ENCODE data around the gene WDR86.

Gene WDR86

DNA sequence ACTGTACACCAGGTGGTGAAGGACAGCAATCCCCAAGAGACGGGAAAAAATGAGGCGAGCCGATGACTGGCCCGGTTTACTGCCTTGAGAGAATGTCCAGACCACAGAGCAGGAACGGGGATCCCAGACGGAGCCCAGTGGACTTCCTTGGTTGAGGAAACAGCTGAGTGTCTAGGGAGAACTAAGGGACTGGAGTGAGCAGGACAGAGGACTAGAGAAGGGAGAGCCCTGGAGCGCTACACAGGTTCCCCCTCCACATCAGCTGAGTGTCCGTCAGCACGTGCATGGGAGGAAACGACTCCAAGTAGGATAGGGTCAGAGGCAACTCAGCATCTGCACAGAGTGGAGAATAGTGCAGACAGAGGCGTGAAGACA is 7.1 kb upstream of the WDR86 start:
- no peak overlapping the region for H3K4me3 ChIP-seq (ENCODE audit: low read depth, low read length)
- TF ChIP-seq, protein P1, sequence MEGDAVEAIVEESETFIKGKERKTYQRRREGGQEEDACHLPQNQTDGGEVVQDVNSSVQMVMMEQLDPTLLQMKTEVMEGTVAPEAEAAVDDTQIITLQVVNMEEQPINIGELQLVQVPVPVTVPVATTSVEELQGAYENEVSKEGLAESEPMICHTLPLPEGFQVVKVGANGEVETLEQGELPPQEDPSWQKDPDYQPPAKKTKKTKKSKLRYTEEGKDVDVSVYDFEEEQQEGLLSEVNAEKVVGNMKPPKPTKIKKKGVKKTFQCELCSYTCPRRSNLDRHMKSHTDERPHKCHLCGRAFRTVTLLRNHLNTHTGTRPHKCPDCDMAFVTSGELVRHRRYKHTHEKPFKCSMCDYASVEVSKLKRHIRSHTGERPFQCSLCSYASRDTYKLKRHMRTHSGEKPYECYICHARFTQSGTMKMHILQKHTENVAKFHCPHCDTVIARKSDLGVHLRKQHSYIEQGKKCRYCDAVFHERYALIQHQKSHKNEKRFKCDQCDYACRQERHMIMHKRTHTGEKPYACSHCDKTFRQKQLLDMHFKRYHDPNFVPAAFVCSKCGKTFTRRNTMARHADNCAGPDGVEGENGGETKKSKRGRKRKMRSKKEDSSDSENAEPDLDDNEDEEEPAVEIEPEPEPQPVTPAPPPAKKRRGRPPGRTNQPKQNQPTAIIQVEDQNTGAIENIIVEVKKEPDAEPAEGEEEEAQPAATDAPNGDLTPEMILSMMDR (conservative IDR thresholded peaks at IDR 0.05; ENCODE audit: low read depth, low read length), result no peak
- no peak for DNase-seq (ENCODE audit: low read depth)

DNA sequence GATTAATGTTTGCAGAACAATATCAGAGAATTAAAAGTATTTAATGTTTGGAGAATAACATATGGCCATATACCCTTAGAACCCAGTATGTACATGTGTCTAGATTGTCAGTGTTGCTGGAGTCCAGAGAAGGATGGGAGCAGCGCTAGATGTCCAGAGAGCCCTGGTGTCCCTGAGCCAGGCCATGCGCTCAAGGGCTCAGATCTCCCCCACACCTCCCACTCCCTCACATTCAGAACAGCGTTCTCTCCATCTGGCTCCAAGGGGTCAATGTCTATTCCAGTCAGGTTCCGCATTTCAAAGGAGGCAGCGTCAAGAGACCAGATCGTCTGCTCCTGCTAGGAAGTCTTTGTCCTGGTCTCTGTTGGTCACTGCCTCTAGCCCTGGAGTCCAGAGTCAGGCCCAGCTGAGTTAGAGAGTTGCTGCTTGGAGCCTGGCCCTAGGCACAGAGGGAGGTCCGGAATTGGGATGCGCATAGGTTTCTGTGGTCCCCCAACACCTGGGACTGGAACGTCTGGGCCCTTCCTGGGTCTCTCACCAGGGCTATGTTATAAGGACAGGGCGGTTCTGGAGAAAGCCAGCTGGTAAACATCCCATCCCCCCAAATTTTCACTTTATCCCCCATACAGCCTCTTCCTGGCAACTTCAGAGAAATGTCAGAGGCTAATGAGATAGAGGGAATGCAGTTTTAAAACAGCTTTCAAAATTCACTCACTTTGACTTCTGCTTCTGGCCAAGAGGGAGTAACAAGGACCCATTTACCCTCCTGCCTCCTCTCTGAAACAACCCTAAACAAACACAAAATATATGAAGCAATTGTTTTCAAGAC is 6.5 kb upstream of the WDR86 start:
- DNase-seq (ENCODE audit: low read depth), result no peak
- TF ChIP-seq, protein P1 (conservative IDR thresholded peaks at IDR 0.05; ENCODE audit: low read depth, low read length), result no peak
- no peak overlapping the region for H3K4me3 ChIP-seq (ENCODE audit: low read depth, low read length)

DNA sequence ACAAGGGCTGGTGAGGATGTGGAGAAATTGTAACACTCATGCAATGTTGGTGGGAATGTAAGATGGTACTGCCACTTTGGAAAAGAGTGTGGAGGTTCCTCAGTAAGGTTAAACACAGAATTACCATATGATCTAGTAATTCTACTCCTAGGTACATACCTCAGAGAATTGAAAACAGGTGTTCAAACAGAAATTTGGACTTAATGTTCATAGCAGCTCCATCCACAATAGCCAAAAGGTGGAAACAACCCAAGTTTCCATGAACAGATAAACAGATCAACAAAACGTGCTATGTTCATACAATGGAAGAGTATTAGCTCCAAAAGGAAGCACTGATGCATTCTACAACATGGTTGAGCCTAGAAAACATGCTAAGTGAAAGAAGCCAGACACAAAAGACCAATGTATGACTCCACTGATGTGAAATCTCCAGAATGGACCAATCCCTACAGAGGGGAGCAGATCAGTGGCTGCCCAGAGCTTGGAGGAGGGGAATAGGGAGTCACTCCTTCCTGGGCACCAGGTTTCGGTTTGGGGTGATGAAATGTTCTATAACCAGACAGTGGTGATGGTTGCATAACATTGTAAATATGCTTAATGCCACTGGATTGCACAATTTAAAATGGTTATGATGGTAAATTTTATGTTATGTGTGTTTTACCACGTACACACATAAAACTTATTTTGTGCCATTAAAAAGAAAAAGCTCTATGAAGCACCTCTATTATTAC is 5.7 kb upstream of the WDR86 start:
- DNase-seq (ENCODE audit: low read depth), result peak; percentile 86
- no peak overlapping the region for H3K4me3 ChIP-seq (ENCODE audit: low read depth, low read length)
- TF ChIP-seq, protein P1 (conservative IDR thresholded peaks at IDR 0.05; ENCODE audit: low read depth, low read length), result no peak

DNA sequence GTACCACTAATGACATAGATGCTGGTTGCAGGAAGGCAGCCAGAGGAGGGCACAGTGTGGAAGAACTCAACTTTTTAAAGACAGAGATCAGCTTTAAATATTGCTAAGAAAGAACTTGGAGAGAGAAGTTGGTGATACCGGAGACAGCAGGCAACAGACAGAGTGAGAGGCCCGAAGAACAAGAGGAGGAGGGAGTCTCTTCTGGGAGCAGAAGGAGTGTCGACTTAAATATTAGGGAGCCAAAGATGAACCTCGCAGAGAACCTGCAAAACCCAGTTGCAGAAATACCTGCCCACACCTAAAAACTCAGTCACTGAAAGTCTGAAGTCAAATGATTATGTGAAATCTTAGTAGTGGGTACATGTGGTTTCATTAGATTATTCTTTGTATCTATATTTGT is 3.4 kb upstream of the WDR86 start:
- DNase-seq (ENCODE audit: low read depth), result no peak
- no peak overlapping the region for H3K4me3 ChIP-seq (ENCODE audit: low read depth, low read length)
- TF ChIP-seq, protein P1 (conservative IDR thresholded peaks at IDR 0.05; ENCODE audit: low read depth, low read length), result no peak

DNA sequence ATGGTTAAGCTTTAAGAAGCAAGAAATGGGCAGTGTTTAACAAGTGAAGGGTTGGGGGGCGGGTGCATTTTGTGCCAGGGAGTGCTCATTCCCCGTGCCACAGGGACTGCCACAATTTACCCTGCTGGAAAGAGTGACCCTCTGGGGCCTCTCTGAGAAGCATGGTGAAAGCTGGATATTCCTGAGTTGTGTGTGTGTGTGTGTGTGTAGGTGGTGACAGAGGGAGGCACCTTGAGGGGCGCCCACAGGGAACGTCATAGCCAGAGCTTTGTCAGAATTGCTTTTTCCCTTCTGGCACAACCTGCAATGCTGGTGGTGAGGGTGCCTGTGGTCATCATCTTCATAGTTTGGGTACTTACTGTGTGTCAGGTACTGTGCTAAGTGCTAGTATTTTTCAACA is 2.5 kb upstream of the WDR86 start:
- TF ChIP-seq, protein P1 (conservative IDR thresholded peaks at IDR 0.05; ENCODE audit: low read depth, low read length), result no peak
- DNase-seq (ENCODE audit: low read depth), result no peak
- no peak overlapping the region for H3K4me3 ChIP-seq (ENCODE audit: low read depth, low read length)

DNA sequence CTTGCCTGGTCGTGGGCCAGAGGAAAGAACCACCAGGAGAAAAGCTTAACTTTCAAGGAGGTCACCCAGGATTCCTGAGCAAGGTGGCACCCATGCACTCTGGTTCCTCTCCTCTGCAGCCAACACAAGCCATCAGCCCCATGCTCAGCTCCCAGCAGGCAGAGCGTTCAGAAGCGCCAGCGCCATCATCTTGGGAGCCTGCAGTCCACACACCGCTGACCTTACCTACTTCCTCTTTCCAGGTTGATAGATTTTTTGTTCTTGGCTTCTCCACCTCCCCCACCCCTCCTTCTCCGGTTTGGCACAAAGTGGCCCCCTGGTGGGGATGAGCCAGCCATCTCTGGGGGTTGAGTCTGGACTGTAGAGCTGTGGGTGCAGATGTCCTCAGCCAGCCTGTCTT is 1.7 kb upstream of the WDR86 start:
- H3K4me3 ChIP-seq (ENCODE audit: low read depth, low read length), result no peak overlapping the region
- no peak for DNase-seq (ENCODE audit: low read depth)
- TF ChIP-seq, protein P1 (conservative IDR thresholded peaks at IDR 0.05; ENCODE audit: low read depth, low read length), result peak; percentile 21
